Measurements from ENCODE around the gene CRYGN.

The CRYGN gene

DNA sequence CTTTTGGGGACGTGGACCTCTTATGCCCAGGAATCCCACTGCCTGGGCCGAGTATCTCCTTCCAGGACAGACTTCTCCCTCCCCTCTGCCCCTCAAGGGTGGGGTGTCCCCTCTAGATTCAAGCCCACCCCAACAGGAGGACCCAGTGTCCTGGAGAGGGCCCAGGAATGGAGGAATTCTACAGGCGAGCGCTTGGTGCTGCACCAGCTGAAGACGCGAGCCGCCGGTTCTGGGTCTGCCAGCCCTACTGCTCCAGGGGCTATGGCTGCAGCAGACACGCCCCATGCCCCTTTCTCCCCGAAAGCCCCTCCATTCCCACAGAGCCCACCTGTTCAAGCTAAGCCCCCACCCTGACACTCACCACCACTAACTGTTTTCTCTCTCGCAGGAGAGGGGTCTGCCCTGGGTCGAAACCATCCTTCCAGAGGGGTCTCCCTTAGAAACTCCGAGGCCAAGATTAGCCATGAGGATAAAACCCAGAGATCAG is 8.6 kb downstream of the CRYGN start:
- no peak overlapping the region for H3K4me3 ChIP-seq (ENCODE audit: low read length)
- no peak for DNase-seq (ENCODE audit: low read depth)
- TF ChIP-seq, protein P1, sequence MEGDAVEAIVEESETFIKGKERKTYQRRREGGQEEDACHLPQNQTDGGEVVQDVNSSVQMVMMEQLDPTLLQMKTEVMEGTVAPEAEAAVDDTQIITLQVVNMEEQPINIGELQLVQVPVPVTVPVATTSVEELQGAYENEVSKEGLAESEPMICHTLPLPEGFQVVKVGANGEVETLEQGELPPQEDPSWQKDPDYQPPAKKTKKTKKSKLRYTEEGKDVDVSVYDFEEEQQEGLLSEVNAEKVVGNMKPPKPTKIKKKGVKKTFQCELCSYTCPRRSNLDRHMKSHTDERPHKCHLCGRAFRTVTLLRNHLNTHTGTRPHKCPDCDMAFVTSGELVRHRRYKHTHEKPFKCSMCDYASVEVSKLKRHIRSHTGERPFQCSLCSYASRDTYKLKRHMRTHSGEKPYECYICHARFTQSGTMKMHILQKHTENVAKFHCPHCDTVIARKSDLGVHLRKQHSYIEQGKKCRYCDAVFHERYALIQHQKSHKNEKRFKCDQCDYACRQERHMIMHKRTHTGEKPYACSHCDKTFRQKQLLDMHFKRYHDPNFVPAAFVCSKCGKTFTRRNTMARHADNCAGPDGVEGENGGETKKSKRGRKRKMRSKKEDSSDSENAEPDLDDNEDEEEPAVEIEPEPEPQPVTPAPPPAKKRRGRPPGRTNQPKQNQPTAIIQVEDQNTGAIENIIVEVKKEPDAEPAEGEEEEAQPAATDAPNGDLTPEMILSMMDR (IDR thresholded peaks at IDR 0.05; ENCODE audit: insufficient read depth, low read depth, low read length, missing control alignments): no peak

DNA sequence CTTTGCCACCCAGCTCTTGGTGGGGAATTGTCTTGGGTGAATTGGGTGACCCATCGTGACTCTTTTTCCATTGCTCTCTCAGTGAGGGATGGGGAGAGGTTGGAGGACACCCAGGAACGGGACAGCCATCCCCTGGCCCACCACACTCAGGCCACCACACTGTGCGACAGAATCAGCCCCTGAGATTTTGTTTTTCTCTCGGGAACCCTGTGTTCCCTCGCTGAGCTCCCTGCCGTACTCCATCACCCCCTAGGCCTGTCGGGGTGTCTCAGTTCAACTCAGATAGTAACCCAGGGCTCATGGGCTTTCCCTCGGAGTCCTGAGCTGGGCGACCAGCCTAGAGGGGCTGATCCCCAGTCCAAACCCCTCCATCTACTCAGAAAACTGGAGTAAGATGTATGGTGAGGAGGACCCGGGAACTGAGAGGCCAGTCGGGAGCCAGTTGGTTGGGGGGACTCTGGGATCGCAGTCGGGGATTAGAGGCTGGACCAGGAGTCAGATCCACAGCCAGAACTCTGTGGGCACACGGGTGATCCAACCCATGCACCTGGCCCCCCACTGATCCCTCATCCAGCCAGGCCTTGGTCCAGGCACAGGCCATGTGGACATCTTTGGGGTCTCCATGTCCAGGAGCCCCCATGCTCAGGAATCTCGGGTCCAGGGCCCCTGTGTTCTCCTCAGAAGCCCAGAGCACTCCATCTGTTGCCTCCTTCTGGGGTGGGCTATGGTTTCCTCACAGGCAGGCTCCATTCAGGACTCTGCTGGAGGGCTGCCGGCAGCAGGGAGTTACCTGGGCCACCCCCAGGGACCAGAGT is 9.3 kb downstream of the CRYGN start:
- no peak for DNase-seq (ENCODE audit: low read depth)
- H3K4me3 ChIP-seq (ENCODE audit: low read length): no peak overlapping the region
- TF ChIP-seq, protein P1 (IDR thresholded peaks at IDR 0.05; ENCODE audit: insufficient read depth, low read depth, low read length, missing control alignments): no peak

DNA sequence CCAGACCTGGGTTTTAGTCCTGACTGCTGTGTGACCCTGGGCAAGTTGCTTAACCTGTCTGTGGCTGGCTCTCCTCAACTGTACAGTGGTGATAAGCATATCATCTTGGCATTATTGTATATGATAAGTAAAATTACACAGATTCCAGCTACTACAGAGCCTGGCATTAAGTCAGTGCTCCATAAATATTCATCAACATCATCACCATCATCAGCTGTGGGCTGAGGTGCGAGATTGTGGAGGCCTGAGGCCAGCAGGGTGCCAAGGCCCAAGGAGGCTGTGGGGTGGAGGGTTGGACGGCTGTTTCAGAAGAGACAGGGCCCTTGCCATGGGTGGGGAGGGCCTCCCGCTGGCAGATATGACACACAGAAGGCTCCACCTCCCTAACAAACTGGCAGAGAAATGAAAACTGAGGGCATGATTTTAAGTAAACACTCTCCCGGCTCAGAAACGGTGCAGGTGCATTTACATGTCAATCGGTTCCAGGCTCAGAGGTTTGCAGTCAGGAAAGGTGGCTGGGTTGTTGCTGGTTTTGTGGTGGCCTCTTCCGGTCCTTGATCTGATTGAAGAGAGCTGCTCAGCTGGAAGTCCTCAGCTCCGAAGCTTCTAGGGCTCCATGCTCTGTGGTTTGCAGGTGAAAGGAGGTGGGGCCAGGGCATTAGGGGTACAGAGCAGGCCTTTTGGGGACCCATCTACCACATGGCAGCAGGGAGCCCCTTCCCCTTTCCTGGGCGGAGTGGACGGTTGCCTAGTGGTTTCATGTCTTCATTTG is 10.2 kb downstream of the CRYGN start:
- no peak overlapping the region for H3K4me3 ChIP-seq (ENCODE audit: low read length)
- TF ChIP-seq, protein P1 (IDR thresholded peaks at IDR 0.05; ENCODE audit: insufficient read depth, low read depth, low read length, missing control alignments): peak; percentile 43
- peak; percentile 35 for DNase-seq (ENCODE audit: low read depth)

DNA sequence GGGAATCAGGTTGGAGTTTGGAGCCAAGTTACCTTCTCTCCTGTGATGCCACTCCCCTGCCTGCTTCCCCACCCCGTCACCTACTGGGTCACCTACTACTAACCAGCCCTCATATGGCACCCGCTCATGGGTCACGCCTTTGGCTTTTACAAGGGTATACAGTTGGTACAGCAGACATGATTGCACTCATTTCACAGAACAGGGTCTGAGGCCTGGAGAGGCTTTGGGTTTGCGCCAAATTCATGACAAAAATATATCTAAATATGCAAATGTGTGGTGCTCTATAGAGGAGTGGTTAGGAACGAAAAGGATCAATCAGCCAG is 10.7 kb downstream of the CRYGN start:
- no peak overlapping the region for H3K4me3 ChIP-seq (ENCODE audit: low read length)
- TF ChIP-seq, protein P1 (IDR thresholded peaks at IDR 0.05; ENCODE audit: insufficient read depth, low read depth, low read length, missing control alignments): no peak
- DNase-seq (ENCODE audit: low read depth): no peak

DNA sequence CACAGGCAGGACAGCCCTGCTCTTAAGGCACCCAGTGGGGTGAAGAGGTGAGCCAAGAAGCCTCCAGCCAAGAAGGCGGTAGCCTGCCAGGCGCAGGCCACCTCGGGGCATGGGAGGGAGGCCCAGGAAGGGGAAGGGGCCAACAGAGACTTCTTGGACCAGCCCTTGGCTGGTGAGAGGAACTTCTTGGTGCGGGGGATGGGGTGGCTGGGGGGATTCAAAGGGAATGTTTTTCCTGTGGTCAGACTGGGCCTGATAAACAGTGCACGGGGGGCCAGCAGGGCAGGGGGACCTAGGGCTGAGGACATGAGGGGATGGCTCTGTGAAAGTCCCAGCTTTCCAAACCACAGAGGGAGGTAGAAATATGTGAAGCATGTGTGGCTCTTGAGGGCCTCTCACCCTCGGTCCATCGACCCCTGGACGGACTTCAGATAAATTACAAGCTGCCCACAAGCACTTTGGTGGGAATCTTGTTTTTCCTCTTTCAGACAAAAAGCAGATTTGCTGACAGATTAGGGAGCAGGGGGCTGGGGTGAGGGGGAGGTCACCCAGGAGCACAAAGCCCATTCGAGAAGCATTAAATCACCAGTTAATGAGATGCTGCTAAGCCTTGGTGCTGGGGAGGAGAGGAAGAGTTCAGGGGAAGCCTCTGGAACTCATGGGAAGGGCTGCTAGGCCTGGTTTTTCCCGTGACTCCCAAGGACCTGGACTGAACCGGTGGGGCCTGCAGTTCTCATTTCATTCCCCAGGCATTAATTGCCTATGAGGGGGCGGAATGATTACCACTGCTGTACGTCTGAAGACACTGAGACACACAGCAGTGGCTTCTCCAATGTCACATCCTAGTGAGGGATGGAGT is 11.3 kb downstream of the CRYGN start:
- no peak for DNase-seq (ENCODE audit: low read depth)
- H3K4me3 ChIP-seq (ENCODE audit: low read length): no peak overlapping the region

More for the DNA sequence above, 11.3 kb downstream of the CRYGN start:
- TF ChIP-seq, protein P1 (IDR thresholded peaks at IDR 0.05; ENCODE audit: insufficient read depth, low read depth, low read length, missing control alignments): no peak
